ENCODE results near the gene MLX. TPM values are rescaled to one million over a fixed set of nuclear protein-coding genes. Genes with fewer than 3 reads are reported as not detected.

MLX gene
- total and polyA plus RNA-seq, 2 donors (not counting 1 experiment from before 2014, with no cell fraction given), result 62.4 to 66.6 TPM

GRCh38 chr17:42525221-42525620 lies 41.7 kb upstream of the MLX start:
- Histone ChIP-seq H4K20me1 (ENCODE audit: control insufficient read depth, insufficient read depth, low read length, poor library complexity, severe bottlenecking) (no peaks in the 10 kb centered on the region), H3K36me3 (replicated peaks in 1 of 2; ENCODE audit: control extremely low read depth in 1 of 2, control insufficient read depth in 1 of 2, extremely low read depth in 1 of 2, insufficient read depth in 2 of 2, low read length in 1 of 2) (peaks cover 0 to 25% of the 10 kb centered on the region in 2 experiments), H3K9ac (ENCODE audit: low read length) (no peak overlapping the region), H3K4me2 (replicated peaks; ENCODE audit: low read depth, low read length, poor library complexity, severe bottlenecking) (no peak overlapping the region), H3K4me1 (ENCODE audit: control insufficient read depth in 2 of 2, insufficient read depth in 2 of 2, low read length in 2 of 2) (peaks cover 9 to 19% of the 10 kb centered on the region in 2 donors), H3K4me3 (ENCODE audit: control extremely low read depth in 1 of 5, extremely low read depth in 1 of 5, insufficient read depth in 1 of 5, low read depth in 2 of 5, low read length in 4 of 5) (no peak overlapping the region), H3K79me2 (ENCODE audit: control insufficient read depth, insufficient read depth, low read length) (no peaks in the 10 kb centered on the region), H3K27ac (ENCODE audit: low read length in 2 of 2) (no peak overlapping the region), H3K9me3 (ENCODE audit: control extremely low read depth in 1 of 3, control insufficient read depth in 2 of 3, insufficient read depth in 1 of 3, low read length in 2 of 3) (no peaks in the 10 kb centered on the region), H3K27me3 (replicated peaks in 1 of 4; ENCODE audit: control extremely low read depth in 1 of 4, control insufficient read depth in 3 of 4, insufficient read depth in 4 of 4, low read length in 3 of 4) (no peaks in the 10 kb centered on the region), H2AFZ (ENCODE audit: insufficient read depth, low read depth, low read length, poor library complexity, severe bottlenecking) (no peak overlapping the region)
- intact Hi-C loops (cut with micrococcal nuclease), result no loop called here
- TF ChIP-seq CTCF (IDR thresholded peaks at IDR 0.05), result no peak
- TF ChIP-seq EZH2 (IDR thresholded peaks at IDR 0.05; ENCODE audit: borderline replicate concordance, insufficient read depth, low read depth, low read length, poor library complexity, severe bottlenecking), result no peak
- no peaks in the 10 kb centered on the region for H3K27me3 Mint-ChIP-seq
- no peaks in the 10 kb centered on the region for H3K9me3 Mint-ChIP-seq (ENCODE audit: insufficient read depth)
- peaks cover 11% of the 10 kb centered on the region for H3K4me1 Mint-ChIP-seq
- no peak overlapping the region for H3K27ac Mint-ChIP-seq
- ATAC-seq (ENCODE audit: low read depth), result no peak
- ChIA-PET POLR2A (no interaction called here), CTCF (interaction anchor here (0.5 to 1.9 kb wide), 4 partner anchors 54 to 141 kb away, joined by 3 to 5 read pairs (median 4); no protein-coding TSS in a partner anchor)
- WGBS (ENCODE audit: insufficient coverage), result no CpG with 5 or more reads among the region's 2 CpGs
- no peak overlapping the region for H3K4me3 Mint-ChIP-seq
- DNase-seq, result no peak

- POLR2A ChIA-PET, result no interaction called here
- ATAC-seq (ENCODE audit: low read depth) (no peak), DNase-seq (no peak)
- Mint-ChIP-seq H3K27me3 (no peaks in the 10 kb centered on the region), H3K27ac (no peak overlapping the region), H3K4me1 (peaks cover 18% of the 10 kb centered on the region), H3K4me3 (no peak overlapping the region), H3K9me3 (ENCODE audit: insufficient read depth) (no peaks in the 10 kb centered on the region)
- Histone ChIP-seq H4K20me1 (ENCODE audit: control insufficient read depth, insufficient read depth, low read length, poor library complexity, severe bottlenecking) (no peaks in the 10 kb centered on the region), H3K36me3 (replicated peaks in 1 of 2; ENCODE audit: control extremely low read depth in 1 of 2, control insufficient read depth in 1 of 2, extremely low read depth in 1 of 2, insufficient read depth in 2 of 2, low read length in 1 of 2) (peaks cover 0 to 22% of the 10 kb centered on the region in 2 experiments), H3K4me2 (replicated peaks; ENCODE audit: low read depth, low read length, poor library complexity, severe bottlenecking) (no peak overlapping the region), H2AFZ (ENCODE audit: insufficient read depth, low read depth, low read length, poor library complexity, severe bottlenecking) (no peak overlapping the region), H3K27ac (ENCODE audit: low read length in 2 of 2) (no peak overlapping the region), H3K9ac (ENCODE audit: low read length) (no peak overlapping the region), H3K79me2 (ENCODE audit: control insufficient read depth, insufficient read depth, low read length) (no peaks in the 10 kb centered on the region), H3K4me1 (ENCODE audit: control insufficient read depth in 2 of 2, insufficient read depth in 2 of 2, low read length in 2 of 2) (peaks cover 17 to 27% of the 10 kb centered on the region in 2 donors), H3K27me3 (replicated peaks in 1 of 4; ENCODE audit: control extremely low read depth in 1 of 4, control insufficient read depth in 3 of 4, insufficient read depth in 4 of 4, low read length in 3 of 4) (no peaks in the 10 kb centered on the region), H3K9me3 (ENCODE audit: control extremely low read depth in 1 of 3, control insufficient read depth in 2 of 3, insufficient read depth in 1 of 3, low read length in 2 of 3) (no peaks in the 10 kb centered on the region), H3K4me3 (ENCODE audit: control extremely low read depth in 1 of 5, extremely low read depth in 1 of 5, insufficient read depth in 1 of 5, low read depth in 2 of 5, low read length in 4 of 5) (no peak overlapping the region)
- CTCF ChIA-PET, result interaction anchor here (1.1 to 1.9 kb wide), 2 partner anchors 120 to 553 kb away, joined by 3 to 5 read pairs; no protein-coding TSS in a partner anchor
- TF ChIP-seq EZH2 (IDR thresholded peaks at IDR 0.05; ENCODE audit: borderline replicate concordance, insufficient read depth, low read depth, low read length, poor library complexity, severe bottlenecking), result no peak
- no peak for TF ChIP-seq CTCF (IDR thresholded peaks at IDR 0.05)
- 83% methylated on average over 1 of the region's 6 CpGs for WGBS (ENCODE audit: insufficient coverage)
- intact Hi-C loops (cut with micrococcal nuclease), result no loop called here
Measured at GRCh38 chr17:42526031-42526444, 40.9 kb upstream of the MLX start.
